ENCODE data around the gene FGD2. TPM values are rescaled to one million over a fixed set of nuclear protein-coding genes. Genes with fewer than 3 reads are reported as not detected.

The FGD2 gene
- total RNA-seq, 1 experiment from 2014 or later: 0.13 TPM

DNA sequence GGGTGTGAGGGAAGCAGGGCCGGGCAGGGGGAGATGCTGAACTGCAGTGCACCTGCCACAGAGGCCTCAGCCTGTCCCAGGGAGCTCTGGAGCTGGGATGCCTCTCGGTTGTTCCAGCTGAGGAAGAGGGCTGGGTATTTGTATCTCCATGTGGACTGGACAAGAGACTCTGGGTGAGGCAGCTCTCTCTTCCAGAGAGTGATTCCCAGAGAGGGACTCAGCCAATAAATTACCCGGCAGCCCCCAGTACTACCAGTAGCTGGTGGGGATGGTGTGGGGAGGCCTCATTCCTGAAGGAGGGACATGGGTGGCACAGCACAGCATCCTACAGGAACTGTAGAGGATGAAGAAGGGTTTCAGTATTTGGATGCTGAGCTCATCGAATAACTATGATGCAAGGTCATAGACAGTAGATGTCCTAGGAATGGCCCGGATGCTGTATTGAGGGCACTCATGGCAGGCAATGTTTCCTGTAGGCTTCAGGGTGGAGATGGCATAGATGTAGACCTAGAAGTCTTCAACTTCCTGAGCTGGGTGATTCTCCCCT lies 1.4 kb downstream of the FGD2 start:
- DNase-seq: no peak
- H2BK5ac ChIP-seq (ENCODE audit: insufficient read length, low read length): no peak overlapping the region
- H3K23ac ChIP-seq (ENCODE audit: insufficient read length, low read depth, low read length): no peak overlapping the region
- TF ChIP-seq, protein P1, sequence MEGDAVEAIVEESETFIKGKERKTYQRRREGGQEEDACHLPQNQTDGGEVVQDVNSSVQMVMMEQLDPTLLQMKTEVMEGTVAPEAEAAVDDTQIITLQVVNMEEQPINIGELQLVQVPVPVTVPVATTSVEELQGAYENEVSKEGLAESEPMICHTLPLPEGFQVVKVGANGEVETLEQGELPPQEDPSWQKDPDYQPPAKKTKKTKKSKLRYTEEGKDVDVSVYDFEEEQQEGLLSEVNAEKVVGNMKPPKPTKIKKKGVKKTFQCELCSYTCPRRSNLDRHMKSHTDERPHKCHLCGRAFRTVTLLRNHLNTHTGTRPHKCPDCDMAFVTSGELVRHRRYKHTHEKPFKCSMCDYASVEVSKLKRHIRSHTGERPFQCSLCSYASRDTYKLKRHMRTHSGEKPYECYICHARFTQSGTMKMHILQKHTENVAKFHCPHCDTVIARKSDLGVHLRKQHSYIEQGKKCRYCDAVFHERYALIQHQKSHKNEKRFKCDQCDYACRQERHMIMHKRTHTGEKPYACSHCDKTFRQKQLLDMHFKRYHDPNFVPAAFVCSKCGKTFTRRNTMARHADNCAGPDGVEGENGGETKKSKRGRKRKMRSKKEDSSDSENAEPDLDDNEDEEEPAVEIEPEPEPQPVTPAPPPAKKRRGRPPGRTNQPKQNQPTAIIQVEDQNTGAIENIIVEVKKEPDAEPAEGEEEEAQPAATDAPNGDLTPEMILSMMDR (conservative IDR thresholded peaks at IDR 0.05): no peak
- no peak overlapping the region for H2AFZ ChIP-seq (ENCODE audit: low read length)
- H3K23me2 ChIP-seq (ENCODE audit: insufficient read length, low read depth, low read length, poor library complexity, severe bottlenecking): no peaks in the 10 kb centered on the region
- H2BK12ac ChIP-seq (ENCODE audit: insufficient read length, low read depth, low read length): no peak overlapping the region
- H3T11ph ChIP-seq (ENCODE audit: low read length): no peak overlapping the region
- Mint-ChIP-seq H3K36me3 (ENCODE audit: insufficient read depth in 1 of 3, low read depth in 3 of 3) (no peaks in the 10 kb centered on the region), H3K27ac (no peak overlapping the region; a peak in 1 of 7 replicates), H3K4me1 (no peaks in the 10 kb centered on the region), H3K4me3 (no peak overlapping the region), H3K9me3 (peaks cover 0 to 4% of the 10 kb centered on the region in 2 experiments; a peak in 2 of 5 replicates), H3K27me3 (ENCODE audit: low read depth) (peaks cover 2% of the 10 kb centered on the region; the same call in 1 of the 2 replicates)
- no peak overlapping the region for H4K91ac ChIP-seq (ENCODE audit: insufficient read length, low read depth, low read length)
- no peak overlapping the region for H4K5ac ChIP-seq (ENCODE audit: insufficient read length, low read depth, low read length)
- no peak overlapping the region for H3K14ac ChIP-seq (ENCODE audit: insufficient read depth, low read length)
- H3K79me2 ChIP-seq (ENCODE audit: insufficient read depth, low read length): no peaks in the 10 kb centered on the region
- no peaks in the 10 kb centered on the region for H4K20me1 ChIP-seq (ENCODE audit: control insufficient read depth, insufficient read depth, insufficient read length)
- H3K27me3 ChIP-seq (ENCODE audit: insufficient read depth, low read length): no peaks in the 10 kb centered on the region
- no peak overlapping the region for H3K4me2 ChIP-seq (ENCODE audit: insufficient read depth, insufficient read length, low read length)
- H3K9me3 ChIP-seq (ENCODE audit: control insufficient read depth, low read depth, low read length): no peaks in the 10 kb centered on the region
- no peak overlapping the region for H3K18ac ChIP-seq (ENCODE audit: insufficient read length, low read depth, low read length)
- H3K9ac ChIP-seq (ENCODE audit: extremely low read depth, insufficient read length, low read length): no peak overlapping the region
- H2AK5ac ChIP-seq (ENCODE audit: insufficient read length, low read length): no peak overlapping the region
- H2BK20ac ChIP-seq (ENCODE audit: low read depth, low read length, poor library complexity, severe bottlenecking): no peak overlapping the region
- no peak overlapping the region for H3K56ac ChIP-seq (ENCODE audit: insufficient read length, low read depth, low read length)
- no peaks in the 10 kb centered on the region for H3K4me1 ChIP-seq (ENCODE audit: insufficient read depth, low read length)
- H3K79me1 ChIP-seq (ENCODE audit: insufficient read depth, low read depth, low read length, poor library complexity, severe bottlenecking): no peaks in the 10 kb centered on the region
- no peak overlapping the region for H4K8ac ChIP-seq (replicated peaks; ENCODE audit: insufficient read length, low read depth, low read length)
- WGBS (ENCODE audit: extremely low coverage, insufficient read length, low lambda C conversion rate): no CpG with 5 or more reads among the region's 5 CpGs
- H2BK15ac ChIP-seq (ENCODE audit: low read depth, low read length): no peak overlapping the region
- H3K4ac ChIP-seq (ENCODE audit: low read depth, low read length): no peak overlapping the region
- no peak overlapping the region for H3K27ac ChIP-seq (ENCODE audit: insufficient read length, low read depth, low read length)
- H2BK120ac ChIP-seq (ENCODE audit: low read depth, low read length, poor library complexity, severe bottlenecking): no peak overlapping the region
